SU-DHL-6 (cell line): Measurements from ENCODE around the gene PLAAT4.
"Not testable (repeated sequence)": the region's sequence is repeated elsewhere in the genome, so short reads cannot be mapped to it uniquely, and the experiment has no call there.

Experiments
- H2AFZ ChIP-seq: fragments of 200-600 bp; sonication (generic); 2 replicates; pipeline ENCODE4 v1.6.1; 2014; ENCODE audit warnings: low read depth, mild to moderate bottlenecking, moderate library complexity, mixed read lengths, antibody characterized with exemption, low read length; ENCODE audit not compliant: severe bottlenecking
- H3F3A ChIP-seq: fragments of 200-600 bp; shearing (Covaris generic); 2 replicates; pipeline ENCODE4 v1.6.0; 2016; ENCODE audit warnings: antibody characterized with exemption, mild to moderate bottlenecking; ENCODE audit not compliant: insufficient read depth
- H3K27ac ChIP-seq: fragments of 200-600 bp; sonication (generic); 2 replicates; pipeline ENCODE4 v1.5.1; 2016; ENCODE audit warnings: low read depth, mild to moderate bottlenecking, low read length, moderate library complexity, mixed read lengths
- H3K27me3 ChIP-seq: fragments of 200-600 bp; sonication (generic), shearing (Covaris generic); 2 replicates; pipeline ENCODE4 v1.6.0; 2014; ENCODE audit warnings: mild to moderate bottlenecking, low read length
- H3K36me3 ChIP-seq: fragments of 200-600 bp; sonication (generic); 2 replicates; pipeline ENCODE4 v1.6.1; 2014; ENCODE audit warnings: mild to moderate bottlenecking, low read length, mixed read lengths
- H3K4me2 ChIP-seq: fragments of 300-600, 200-600 bp; shearing (Covaris generic), sonication (generic); 2 replicates; pipeline ENCODE4 v1.6.0; 2014; ENCODE audit warnings: low read length, low read depth, mild to moderate bottlenecking; ENCODE audit not compliant: poor library complexity, severe bottlenecking
- H3K4me3 ChIP-seq: fragments of 200-600 bp; sonication (generic); 2 replicates; pipeline ENCODE4 v1.5.1; 2014; ENCODE audit warnings: antibody characterized with exemption, low read length, mild to moderate bottlenecking, mixed read lengths; ENCODE audit not compliant: insufficient read depth, poor library complexity, severe bottlenecking
- H3K79me2 ChIP-seq: fragments of 200-600 bp; sonication (generic); 2 replicates; pipeline ENCODE4 v1.6.1; 2014; ENCODE audit warnings: mild to moderate bottlenecking, low read length, moderate library complexity; ENCODE audit not compliant: insufficient read depth
- H3K9ac ChIP-seq: fragments of 200-600 bp; sonication (generic); 2 replicates; pipeline ENCODE4 v1.7.0; 2014; ENCODE audit warnings: mild to moderate bottlenecking, low read length
- H3K9me2 ChIP-seq: fragments of 200-600 bp; sonication (generic); replicated peaks from 2 replicates; pipeline ENCODE4 v1.6.1; 2014; ENCODE audit warnings: low read length; ENCODE audit not compliant: insufficient read depth
- H3K9me3 ChIP-seq: fragments of 200-600 bp; sonication (generic); 2 replicates; pipeline ENCODE4 v1.6.1; 2014; ENCODE audit warnings: low read length, mixed read lengths; ENCODE audit not compliant: insufficient read depth
- H4K20me1 ChIP-seq: fragments of 200-600 bp; sonication (generic); 2 replicates; pipeline ENCODE4 v1.6.1; 2014; ENCODE audit warnings: low read depth, mild to moderate bottlenecking, antibody characterized with exemption, low read length, moderate library complexity, mixed read lengths
- EZH2phosphoT487 ChIP-seq: fragments of 200-600 bp; sonication (generic), shearing (Covaris generic); conservative IDR thresholded peaks from 2 replicates; pipeline ENCODE4 v1.6.1; 2018; ENCODE audit warnings: mild to moderate bottlenecking, antibody characterized with exemption, low read length, moderate library complexity, mixed read lengths
- TF ChIP-seq, protein P1 (sequence below): fragments of 200-600 bp; sonication (generic); IDR thresholded peaks from one replicate; pipeline ENCODE4 v1.5.1; 2017; ENCODE audit warnings: antibody characterized with exemption, mild to moderate bottlenecking, low read length, moderate library complexity; ENCODE audit not compliant: insufficient read depth, poor library complexity, severe bottlenecking

The PLAAT4 gene

DNA sequence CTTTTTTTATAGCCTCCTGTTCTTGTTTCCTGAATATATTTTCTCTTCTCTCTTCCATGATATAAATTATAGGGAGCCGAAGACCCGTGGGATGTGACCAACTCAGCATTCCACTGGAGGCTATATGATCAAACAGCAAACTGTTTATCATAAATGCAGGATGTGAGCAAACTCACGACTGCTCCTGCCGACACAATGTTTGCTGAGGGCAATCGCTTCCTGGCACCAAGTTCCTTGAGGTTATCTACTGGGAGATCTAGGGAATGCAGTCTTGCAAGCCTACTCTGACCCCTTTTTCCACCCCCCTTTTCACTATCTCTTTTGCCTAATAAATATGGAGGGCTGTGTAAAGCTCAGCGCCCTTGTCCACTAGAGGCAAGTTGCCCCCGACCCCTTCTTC, 13.5 kb upstream of the PLAAT4 start:
- H3F3A ChIP-seq = no peaks in the 10 kb centered on the region
- H3K4me2 ChIP-seq = no peak overlapping the region
- no peak overlapping the region for H3K4me3 ChIP-seq
- H3K9me2 ChIP-seq = no peaks in the 10 kb centered on the region
- H4K20me1 ChIP-seq = no peaks in the 10 kb centered on the region
- no peaks in the 10 kb centered on the region for H3K36me3 ChIP-seq
- no peak overlapping the region for H3K9ac ChIP-seq
- no peaks in the 10 kb centered on the region for H3K79me2 ChIP-seq
- H2AFZ ChIP-seq = no peak overlapping the region
- no peak overlapping the region for H3K27ac ChIP-seq
- TF ChIP-seq, protein P1, sequence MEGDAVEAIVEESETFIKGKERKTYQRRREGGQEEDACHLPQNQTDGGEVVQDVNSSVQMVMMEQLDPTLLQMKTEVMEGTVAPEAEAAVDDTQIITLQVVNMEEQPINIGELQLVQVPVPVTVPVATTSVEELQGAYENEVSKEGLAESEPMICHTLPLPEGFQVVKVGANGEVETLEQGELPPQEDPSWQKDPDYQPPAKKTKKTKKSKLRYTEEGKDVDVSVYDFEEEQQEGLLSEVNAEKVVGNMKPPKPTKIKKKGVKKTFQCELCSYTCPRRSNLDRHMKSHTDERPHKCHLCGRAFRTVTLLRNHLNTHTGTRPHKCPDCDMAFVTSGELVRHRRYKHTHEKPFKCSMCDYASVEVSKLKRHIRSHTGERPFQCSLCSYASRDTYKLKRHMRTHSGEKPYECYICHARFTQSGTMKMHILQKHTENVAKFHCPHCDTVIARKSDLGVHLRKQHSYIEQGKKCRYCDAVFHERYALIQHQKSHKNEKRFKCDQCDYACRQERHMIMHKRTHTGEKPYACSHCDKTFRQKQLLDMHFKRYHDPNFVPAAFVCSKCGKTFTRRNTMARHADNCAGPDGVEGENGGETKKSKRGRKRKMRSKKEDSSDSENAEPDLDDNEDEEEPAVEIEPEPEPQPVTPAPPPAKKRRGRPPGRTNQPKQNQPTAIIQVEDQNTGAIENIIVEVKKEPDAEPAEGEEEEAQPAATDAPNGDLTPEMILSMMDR = no peak
- TF ChIP-seq EZH2phosphoT487 = no peak
- H3K9me3 ChIP-seq = no peaks in the 10 kb centered on the region
- no peaks in the 10 kb centered on the region for H3K27me3 ChIP-seq

DNA sequence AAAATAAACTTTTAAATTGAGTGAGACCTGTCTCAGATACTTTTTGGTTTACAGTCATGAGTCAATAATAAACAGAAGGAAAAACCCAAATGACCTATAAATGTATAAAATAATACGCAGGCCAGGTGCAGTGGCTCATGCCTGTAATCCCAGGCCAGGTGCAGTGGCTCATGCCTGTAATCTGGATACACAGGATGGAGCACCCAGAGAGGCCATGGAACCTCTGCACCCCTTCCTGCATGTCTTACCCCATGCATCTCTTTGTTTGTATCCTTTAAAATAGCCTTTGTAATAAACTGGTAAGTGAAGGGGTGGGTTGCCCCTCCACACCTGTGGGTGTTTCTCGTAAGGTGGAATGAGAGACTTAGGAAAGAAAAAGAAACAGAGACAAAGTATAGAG, 8.9 kb upstream of the PLAAT4 start:
- no peak overlapping the region for H3K4me3 ChIP-seq
- no peak overlapping the region for H3K4me2 ChIP-seq

DNA sequence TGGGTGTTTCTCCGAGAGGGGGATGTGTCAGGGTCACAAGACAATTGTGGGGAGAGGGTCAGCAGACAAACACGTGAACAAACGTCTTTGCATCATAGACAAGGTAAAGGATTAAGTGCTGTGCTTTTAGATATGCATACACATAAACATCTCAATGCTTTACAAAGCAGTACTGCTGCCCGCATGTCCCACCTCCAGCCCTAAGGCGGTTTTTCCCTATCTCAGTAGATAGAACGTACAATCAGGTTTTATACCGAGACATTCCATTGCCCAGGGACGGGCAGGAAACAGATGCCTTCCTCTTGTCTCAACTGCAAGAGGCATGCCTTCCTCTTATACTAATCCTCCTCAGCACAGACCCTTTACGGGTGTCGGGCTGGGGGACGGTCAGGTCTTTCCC, 8.5 kb upstream of the PLAAT4 start:
- not testable (repeated sequence) for H4K20me1 ChIP-seq, H3K36me3 ChIP-seq, H3K27ac ChIP-seq, H3K9me3 ChIP-seq, H3K4me3 ChIP-seq, H2AFZ ChIP-seq, H3K9me2 ChIP-seq, H3K9ac ChIP-seq, H3K27me3 ChIP-seq, H3F3A ChIP-seq, H3K79me2 ChIP-seq, H3K4me2 ChIP-seq

More for the DNA sequence above, 8.9 kb upstream of the PLAAT4 start:
- no peak for TF ChIP-seq EZH2phosphoT487
- TF ChIP-seq, protein P1 = no peak
- no peak overlapping the region for H3K9ac ChIP-seq
- H3K36me3 ChIP-seq = no peaks in the 10 kb centered on the region
- H3F3A ChIP-seq = no peaks in the 10 kb centered on the region
- no peaks in the 10 kb centered on the region for H3K27me3 ChIP-seq
- no peaks in the 10 kb centered on the region for H3K9me3 ChIP-seq
- H2AFZ ChIP-seq = no peak overlapping the region
- no peak overlapping the region for H3K27ac ChIP-seq
- H3K79me2 ChIP-seq = no peaks in the 10 kb centered on the region
- no peaks in the 10 kb centered on the region for H4K20me1 ChIP-seq
- H3K9me2 ChIP-seq = no peaks in the 10 kb centered on the region

DNA sequence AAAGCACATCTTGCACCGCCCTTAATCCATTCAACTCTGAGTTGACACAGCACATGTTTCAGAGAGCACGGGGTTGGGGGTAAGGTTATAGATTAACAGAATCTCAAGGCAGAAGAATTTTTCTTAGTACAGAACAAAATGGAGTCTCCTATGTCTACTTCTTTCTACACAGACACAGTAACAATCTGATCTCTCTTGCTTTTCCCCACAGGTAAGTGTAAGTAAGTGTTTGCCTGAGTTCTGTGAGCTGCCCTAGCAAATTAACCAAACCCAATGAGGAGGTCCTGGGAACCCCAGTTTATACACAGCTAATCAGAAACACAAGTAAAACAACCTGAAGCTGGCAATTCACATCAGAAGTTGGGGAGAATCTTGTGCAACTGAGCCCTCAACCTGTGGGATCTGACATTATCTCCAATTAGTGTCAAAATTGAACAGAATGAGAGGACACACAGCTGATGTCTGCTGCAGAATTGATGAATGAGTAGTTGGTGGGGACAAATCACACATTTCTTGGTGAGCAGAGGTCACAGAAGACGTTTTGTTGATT, 7.8 kb upstream of the PLAAT4 start:
- H3K4me2 ChIP-seq, H3K9me3 ChIP-seq, H4K20me1 ChIP-seq, H3K4me3 ChIP-seq, H3K79me2 ChIP-seq, H3F3A ChIP-seq, H3K36me3 ChIP-seq, H3K27ac ChIP-seq, H3K9me2 ChIP-seq, H3K9ac ChIP-seq, H2AFZ ChIP-seq, H3K27me3 ChIP-seq: not testable (repeated sequence)

DNA sequence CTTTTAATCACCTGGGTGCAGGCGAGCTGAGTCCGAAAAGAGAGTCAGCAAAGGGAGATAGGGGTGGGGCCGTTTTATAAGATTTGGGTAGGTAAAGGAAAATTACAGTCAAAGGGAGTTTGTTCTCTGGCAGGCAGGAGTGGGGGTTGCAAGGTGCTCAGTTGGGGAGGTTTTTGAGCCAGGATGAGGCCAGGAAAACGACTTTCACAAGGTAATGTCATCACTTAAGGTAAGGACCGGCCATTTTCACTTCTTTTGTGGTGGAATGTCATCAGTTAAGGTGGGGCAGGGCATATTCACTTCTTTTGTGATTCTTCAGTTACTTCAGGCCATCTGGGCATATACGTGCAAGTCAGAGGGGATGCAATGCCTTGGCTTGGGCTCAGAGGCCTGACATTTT, 7.2 kb upstream of the PLAAT4 start:
- not testable (repeated sequence) for H3K27ac ChIP-seq, H3K9me2 ChIP-seq, H3K4me3 ChIP-seq, H3K9me3 ChIP-seq, H2AFZ ChIP-seq, H4K20me1 ChIP-seq, H3K9ac ChIP-seq, H3K27me3 ChIP-seq, H3F3A ChIP-seq, H3K4me2 ChIP-seq, H3K36me3 ChIP-seq, H3K79me2 ChIP-seq
